PC-3 (cell line): ENCODE data around the gene HFM1. TPM values are rescaled to one million over a fixed set of nuclear protein-coding genes. Genes with fewer than 3 reads are reported as not detected.
"Not testable (repeated sequence)": the region's sequence is repeated elsewhere in the genome, so short reads cannot be mapped to it uniquely, and the experiment has no call there.

Experiments used
- ATAC-seq: fragments of 200-7000 bp; cut with Tn5 transposase; 2 replicates; pipeline ENCODE4 v1.9.1; 2020; ENCODE audit warnings: mild to moderate bottlenecking, moderate library complexity
- BruUV-seq: library from RNA; stranded (reverse); fragments of 400-500 nt; replicated peaks from 2 replicates; lab custom pipeline; 2021; lab: Mats Ljungman, UMichigan
- CTCF ChIA-PET: fragments of 300-600 bp; sonication (Branson Sonifier 250); formaldehyde crosslinking; loops from one replicate; lab custom pipeline; 2022; ENCODE audit warnings: antibody characterized with exemption; lab: Charles Lee
- POLR2A ChIA-PET: fragments of 300-600 bp; sonication (Branson Sonifier 250); formaldehyde crosslinking; loops from one replicate; lab custom pipeline; 2022; ENCODE audit warnings: antibody characterized with exemption; ENCODE audit not compliant: unreplicated experiment; lab: Charles Lee
- DNase-seq: peaks from one replicate; pipeline ENCODE4 v3.0.0-alpha.2; 2015
- H2AFZ ChIP-seq: fragments of 300-600 bp; sonication (generic); 2 replicates; pipeline ENCODE4 v1.6.0; 2016; ENCODE audit warnings: antibody characterized with exemption, low read length
- H3F3A ChIP-seq: fragments of 300-600 bp; sonication (generic); one replicate; pipeline ENCODE4 v1.6.0; 2017; ENCODE audit warnings: antibody characterized with exemption, low read length, control low read depth, mild to moderate bottlenecking; ENCODE audit not compliant: unreplicated experiment
- H3K27ac ChIP-seq: fragments of 300-600 bp; sonication (generic); 2 replicates; pipeline ENCODE4 v1.5.1; 2016; ENCODE audit warnings: mild to moderate bottlenecking, low read length
- H3K27me3 ChIP-seq: fragments of 300-600 bp; sonication (generic); 2 replicates; pipeline ENCODE4 v1.6.1; 2016; ENCODE audit warnings: low read length, mixed read lengths
- H3K36me3 ChIP-seq: fragments of 300-600 bp; sonication (generic); 2 replicates; pipeline ENCODE4 v1.6.1; 2016; ENCODE audit warnings: low read depth, mixed run types, low read length, mixed read lengths
- H3K4me1 ChIP-seq: fragments of 300-600 bp; sonication (generic); 2 replicates; pipeline ENCODE4 v1.5.1; 2016; ENCODE audit warnings: low read length; ENCODE audit not compliant: insufficient read depth
- H3K4me2 ChIP-seq: fragments of 300-600 bp; sonication (generic); 2 replicates; pipeline ENCODE4 v1.6.0; 2016; ENCODE audit warnings: low read length
- H3K4me3 ChIP-seq: fragments of 300-600 bp; sonication (generic); 2 replicates; pipeline ENCODE4 v1.5.1; 2016; ENCODE audit warnings: mild to moderate bottlenecking, low read length, mixed read lengths
- H3K79me2 ChIP-seq: fragments of 300-600 bp; sonication (generic); 2 replicates; pipeline ENCODE4 v1.6.1; 2017; ENCODE audit warnings: low read length, mixed read lengths
- H3K9ac ChIP-seq: fragments of 300-600 bp; sonication (generic); 2 replicates; pipeline ENCODE4 v1.6.0; 2016; ENCODE audit warnings: mild to moderate bottlenecking, low read length
- H3K9me2 ChIP-seq: fragments of 300-600 bp; sonication (generic); replicated peaks from 2 replicates; pipeline ENCODE4 v1.6.1; 2016; ENCODE audit warnings: mixed run types, low read length, mixed read lengths
- H3K9me3 ChIP-seq: fragments of 300-600 bp; sonication (generic); 2 replicates; pipeline ENCODE4 v1.6.1; 2016; ENCODE audit warnings: low read length, mixed read lengths
- H4K20me1 ChIP-seq: fragments of 300-600 bp; sonication (generic); 2 replicates; pipeline ENCODE4 v1.6.1; 2016; ENCODE audit warnings: low read length, mixed read lengths
- CTCF ChIP-seq: fragments of 300-600 bp; sonication (generic); conservative IDR thresholded peaks from 2 replicates; pipeline ENCODE4 v1.5.1; 2017; ENCODE audit warnings: antibody characterized with exemption, low read depth, mild to moderate bottlenecking, low read length
- EZH2 ChIP-seq: fragments of 300-600 bp; sonication (generic); IDR thresholded peaks from one replicate; pipeline ENCODE4 v1.6.1; 2017; ENCODE audit warnings: antibody characterized with exemption, mild to moderate bottlenecking, low read length; ENCODE audit not compliant: unreplicated experiment
- EZH2phosphoT487 ChIP-seq: fragments of 300-600 bp; sonication (generic); IDR thresholded peaks from 2 replicates; pipeline ENCODE4 v1.6.1; 2018; ENCODE audit warnings: mild to moderate bottlenecking, antibody characterized with exemption, low read length, borderline replicate concordance
- intact Hi-C: fragments of 100-400 bp; cut with micrococcal nuclease; formaldehyde crosslinking; loops from 2 replicates; pipeline ENCODE4 v1.9.0; 2023
- total RNA-seq: library from RNA; depleted of rRNA; stranded (reverse); fragments of >200 nt; gene quantifications from 2 replicates; pipeline ENCODE4 v1.2.3, GENCODE V29; 2014

HFM1 gene
- total RNA-seq, 1 experiment from 2014 or later, result not detected

DNA sequence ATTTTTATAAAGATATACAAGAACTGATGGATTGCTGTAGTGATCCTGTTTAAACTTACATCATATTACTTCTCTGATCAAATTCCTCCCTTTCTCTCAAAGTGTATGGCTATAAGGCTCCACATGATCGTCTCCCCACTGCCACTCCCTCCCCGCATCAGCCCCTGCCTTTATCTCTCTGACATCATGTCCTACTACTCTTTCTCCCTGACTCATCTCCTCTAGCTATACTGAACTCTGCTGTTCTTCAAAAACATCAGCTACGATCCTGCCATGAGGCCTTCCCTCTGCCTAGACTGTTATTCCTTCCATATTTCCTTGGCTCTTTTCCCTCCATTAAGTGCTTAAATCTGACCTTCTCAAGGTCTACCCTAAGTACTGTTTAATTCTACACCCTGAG lies 22.8 kb downstream of the HFM1 start:
- H3K27me3 ChIP-seq, result peaks cover 49% of the 10 kb centered on the region
- intact Hi-C loops, result no loop called here
- H3K9ac ChIP-seq, result no peak overlapping the region
- no peaks in the 10 kb centered on the region for H3K9me3 ChIP-seq
- TF ChIP-seq EZH2phosphoT487 (no peak), EZH2 (no peak), CTCF (no peak)
- no peaks in the 10 kb centered on the region for H3K9me2 ChIP-seq
- H3K4me2 ChIP-seq, result no peak overlapping the region
- no peaks in the 10 kb centered on the region for H3K36me3 ChIP-seq
- no peak overlapping the region for H3K27ac ChIP-seq
- no peaks in the 10 kb centered on the region for H4K20me1 ChIP-seq
- BruUV-seq, result no TSS peak
- H3F3A ChIP-seq, result no peaks in the 10 kb centered on the region
- ATAC-seq (no peak), DNase-seq (no peak)
- no peak overlapping the region for H2AFZ ChIP-seq
- no peak overlapping the region for H3K4me3 ChIP-seq
- H3K79me2 ChIP-seq, result no peaks in the 10 kb centered on the region
- ChIA-PET CTCF (no interaction called here), POLR2A (no interaction called here)
- no peaks in the 10 kb centered on the region for H3K4me1 ChIP-seq

DNA sequence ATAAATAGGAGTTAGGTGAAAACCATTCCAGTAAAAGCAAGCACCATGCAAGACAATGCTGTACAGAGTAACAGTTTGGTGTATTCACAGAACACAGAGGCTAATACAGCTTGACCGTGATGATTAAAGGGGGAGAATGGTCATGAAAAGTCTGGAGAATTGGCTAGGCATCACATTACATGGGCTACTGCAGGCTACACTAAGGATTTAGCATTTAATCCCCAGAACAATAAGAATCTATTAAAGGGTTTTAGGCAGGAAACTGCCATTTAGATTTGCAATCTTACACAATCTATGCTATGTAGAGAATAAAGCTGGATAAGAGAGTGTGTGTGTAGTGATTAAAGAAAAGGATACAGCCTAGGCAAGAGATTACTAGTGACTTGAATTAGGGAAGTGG lies 30.6 kb downstream of the HFM1 start:
- no peaks in the 10 kb centered on the region for H3F3A ChIP-seq
- POLR2A ChIA-PET, result no interaction called here
- BruUV-seq, result no TSS peak

GRCh38 chr1:91372230-91372629 lies 32.4 kb downstream of the HFM1 start:
- H3F3A ChIP-seq, DNase-seq, H3K9ac ChIP-seq, H3K79me2 ChIP-seq, CTCF ChIA-PET, BruUV-seq, intact Hi-C loops, H3K27ac ChIP-seq, H3K4me3 ChIP-seq, H4K20me1 ChIP-seq, H3K9me3 ChIP-seq, H3K36me3 ChIP-seq, H3K4me2 ChIP-seq, H3K4me1 ChIP-seq, ATAC-seq, H3K9me2 ChIP-seq, H2AFZ ChIP-seq: not testable (repeated sequence)
- POLR2A ChIA-PET, result interaction anchor here (0.6 kb wide), 1 partner anchor 33 kb away, joined by 4 read pairs; no protein-coding TSS in a partner anchor
- H3K27me3 ChIP-seq, result peaks cover 13% of the 10 kb centered on the region

More for the DNA sequence above, 30.6 kb downstream of the HFM1 start:
- no peaks in the 10 kb centered on the region for H3K36me3 ChIP-seq
- CTCF ChIA-PET, result no interaction called here
- H3K9me2 ChIP-seq, result no peaks in the 10 kb centered on the region
- H4K20me1 ChIP-seq, result no peaks in the 10 kb centered on the region
- H3K4me1 ChIP-seq, result no peaks in the 10 kb centered on the region
- no peak for TF ChIP-seq CTCF
- TF ChIP-seq EZH2, result no peak
- no peak for TF ChIP-seq EZH2phosphoT487
- H2AFZ ChIP-seq, result no peak overlapping the region
- H3K9ac ChIP-seq, result no peak overlapping the region
- H3K27me3 ChIP-seq, result peaks cover 22% of the 10 kb centered on the region
- ATAC-seq (no peak), DNase-seq (no peak)
- H3K4me2 ChIP-seq, result no peak overlapping the region
- H3K4me3 ChIP-seq, result no peak overlapping the region
- intact Hi-C loops, result no loop called here
- H3K27ac ChIP-seq, result no peak overlapping the region
- H3K79me2 ChIP-seq, result no peaks in the 10 kb centered on the region
- H3K9me3 ChIP-seq, result no peaks in the 10 kb centered on the region
